H9 (cell line): ENCODE data around the gene KCTD17. TPM values are rescaled to one million over a fixed set of nuclear protein-coding genes. Genes with fewer than 3 reads are reported as not detected.
A peak's percentile ranks its signal among the peaks of the same experiment; 100 is the strongest.

Experiments
- DNase-seq: peaks from one replicate; pipeline ENCODE4 v3.0.0-alpha.2; 2017
- H2AFZ ChIP-seq: one replicate; pipeline ENCODE4 v1.6.1; 2013; ENCODE audit warnings: mild to moderate bottlenecking, low read length, control low read depth, moderate library complexity
- H2AK5ac ChIP-seq: 2 replicates; pipeline ENCODE4 v1.6.1; 2013; ENCODE audit warnings: low read length, control low read depth, mixed read lengths; ENCODE audit not compliant: insufficient read length
- H2BK120ac ChIP-seq: one replicate; pipeline ENCODE4 v1.6.1; 2013; ENCODE audit warnings: low read depth, mild to moderate bottlenecking, low read length, control low read depth, inconsistent platforms; ENCODE audit not compliant: poor library complexity, severe bottlenecking
- H2BK12ac ChIP-seq: 2 replicates; pipeline ENCODE4 v1.6.1; 2013; ENCODE audit warnings: low read length, control low read depth, mixed read lengths, low read depth; ENCODE audit not compliant: insufficient read length
- H2BK15ac ChIP-seq: 2 replicates; pipeline ENCODE4 v1.6.1; 2013; ENCODE audit warnings: low read depth, low read length, control low read depth
- H2BK20ac ChIP-seq: one replicate; pipeline ENCODE4 v1.6.1; 2013; ENCODE audit warnings: low read depth, mild to moderate bottlenecking, low read length, control low read depth, inconsistent platforms; ENCODE audit not compliant: poor library complexity, severe bottlenecking
- H2BK5ac ChIP-seq: 2 replicates; pipeline ENCODE4 v1.6.1; 2013; ENCODE audit warnings: low read length, control low read depth, mixed read lengths; ENCODE audit not compliant: insufficient read length
- H3K14ac ChIP-seq: 2 replicates; pipeline ENCODE4 v1.6.1; 2013; ENCODE audit warnings: low read length, control low read depth; ENCODE audit not compliant: insufficient read depth
- H3K18ac ChIP-seq: 2 replicates; pipeline ENCODE4 v1.6.1; 2013; ENCODE audit warnings: low read depth, mild to moderate bottlenecking, mixed read lengths, low read length, control low read depth; ENCODE audit not compliant: insufficient read length
- H3K23ac ChIP-seq: 2 replicates; pipeline ENCODE4 v1.6.1; 2013; ENCODE audit warnings: low read length, control low read depth, mixed read lengths, low read depth; ENCODE audit not compliant: insufficient read length
- H3K23me2 ChIP-seq: 2 replicates; pipeline ENCODE4 v1.6.1; 2013; ENCODE audit warnings: low read depth, mild to moderate bottlenecking, mixed read lengths, low read length, control low read depth; ENCODE audit not compliant: insufficient read length, poor library complexity, severe bottlenecking
- H3K27ac ChIP-seq: 2 replicates; pipeline ENCODE4 v1.5.1; 2013; ENCODE audit warnings: low read length, control low read depth, mixed read lengths, low read depth; ENCODE audit not compliant: insufficient read length
- H3K27me3 ChIP-seq: 2 replicates; pipeline ENCODE4 v1.6.1; 2013; ENCODE audit warnings: low read length, control low read depth, inconsistent platforms; ENCODE audit not compliant: insufficient read depth
- H3K4ac ChIP-seq: 2 replicates; pipeline ENCODE4 v1.6.1; 2013; ENCODE audit warnings: low read depth, mild to moderate bottlenecking, control low read depth, inconsistent platforms, low read length, moderate library complexity
- H3K4me1 ChIP-seq: 2 replicates; pipeline ENCODE4 v1.6.1; 2013; ENCODE audit warnings: low read length, control low read depth, inconsistent platforms; ENCODE audit not compliant: insufficient read depth
- H3K4me2 ChIP-seq: 2 replicates; pipeline ENCODE4 v1.6.1; 2013; ENCODE audit warnings: low read length, control low read depth, mixed read lengths; ENCODE audit not compliant: insufficient read length, insufficient read depth
- H3K56ac ChIP-seq: 2 replicates; pipeline ENCODE4 v1.6.1; 2013; ENCODE audit warnings: low read depth, mild to moderate bottlenecking, mixed read lengths, low read length, control low read depth; ENCODE audit not compliant: insufficient read length
- H3K79me1 ChIP-seq: 2 replicates; pipeline ENCODE4 v1.6.1; 2013; ENCODE audit warnings: low read depth, mild to moderate bottlenecking, moderate library complexity, low read length, control low read depth, inconsistent platforms; ENCODE audit not compliant: insufficient read depth, poor library complexity, severe bottlenecking
- H3K79me2 ChIP-seq: 2 replicates; pipeline ENCODE4 v1.6.1; 2013; ENCODE audit warnings: low read length, control low read depth, inconsistent platforms; ENCODE audit not compliant: insufficient read depth
- H3K9ac ChIP-seq: 2 replicates; pipeline ENCODE4 v1.6.1; 2013; ENCODE audit warnings: low read length, control low read depth, mixed read lengths; ENCODE audit not compliant: insufficient read length; ENCODE audit errors: extremely low read depth
- H3K9me3 ChIP-seq: one replicate; pipeline ENCODE4 v1.6.1; 2013; ENCODE audit warnings: low read depth, low read length, inconsistent platforms; ENCODE audit not compliant: control insufficient read depth
- H3T11ph ChIP-seq: one replicate; pipeline ENCODE4 v1.6.1; 2013; ENCODE audit warnings: mild to moderate bottlenecking, low read length, control low read depth, inconsistent platforms
- H4K20me1 ChIP-seq: one replicate; pipeline ENCODE4 v1.6.1; 2013; ENCODE audit not compliant: control insufficient read depth, insufficient read length, insufficient read depth
- H4K5ac ChIP-seq: 2 replicates; pipeline ENCODE4 v1.6.1; 2013; ENCODE audit warnings: low read depth, mild to moderate bottlenecking, mixed read lengths, low read length, control low read depth; ENCODE audit not compliant: insufficient read length
- H4K8ac ChIP-seq: replicated peaks from 2 replicates; pipeline ENCODE4 v1.6.1; 2013; ENCODE audit warnings: low read length, control low read depth, mixed read lengths, low read depth; ENCODE audit not compliant: insufficient read length
- H4K91ac ChIP-seq: 2 replicates; pipeline ENCODE4 v1.6.1; 2013; ENCODE audit warnings: low read depth, mild to moderate bottlenecking, moderate library complexity, mixed read lengths, low read length, control low read depth; ENCODE audit not compliant: insufficient read length
- H3K27ac Mint-ChIP-seq, 3 experiments: 2 replicates in 2 of 3; 3 replicates in 1 of 3; pipeline ENCODE4 v1.8.0; 2020 to 2021; ENCODE audit warnings: mixed read lengths in 3 of 3, mild to moderate bottlenecking in 1 of 3, moderate library complexity in 1 of 3
- H3K27me3 Mint-ChIP-seq: 2 replicates; pipeline ENCODE4 v1.8.0; 2021; ENCODE audit warnings: low read depth, mild to moderate bottlenecking, moderate library complexity, mixed read lengths
- H3K36me3 Mint-ChIP-seq, 3 experiments: 2 replicates in 2 of 3; 3 replicates in 1 of 3; pipeline ENCODE4 v1.8.0; 2020 to 2021; ENCODE audit warnings: low read depth in 3 of 3, mixed read lengths in 3 of 3; ENCODE audit not compliant: insufficient read depth in 1 of 3
- H3K4me1 Mint-ChIP-seq, 2 experiments: 2 replicates each; pipeline ENCODE4 v1.8.0; 2020; ENCODE audit warnings: mixed read lengths in 2 of 2
- H3K4me3 Mint-ChIP-seq, 2 experiments: 2 replicates in 1 of 2; 3 replicates in 1 of 2; pipeline ENCODE4 v1.8.0; 2020 to 2021; ENCODE audit warnings: mild to moderate bottlenecking in 2 of 2, mixed read lengths in 2 of 2, moderate library complexity in 1 of 2
- H3K9me3 Mint-ChIP-seq, 2 experiments: 2 replicates in 1 of 2; 3 replicates in 1 of 2; pipeline ENCODE4 v1.8.0; 2020; ENCODE audit warnings: mild to moderate bottlenecking in 2 of 2, mixed read lengths in 2 of 2, moderate library complexity in 1 of 2
- CTCF ChIP-seq: fragments of 200-600 bp; sonication (generic); conservative IDR thresholded peaks from 3 replicates; pipeline ENCODE4 v1.8.0; 2021; ENCODE audit warnings: antibody characterized with exemption, mild to moderate bottlenecking
- WGBS: extraction: QIAGEN DNeasy Blood & Tissue Kit; methylation state at CpG from one replicate; pipeline ENCODE4 v1.1.7; 2013; ENCODE audit warnings: missing lambda C conversion rate, low lambda C conversion rate, mixed read lengths; ENCODE audit not compliant: insufficient read length; ENCODE audit errors: extremely low coverage; 5-methylcytosine and 5-hydroxymethylcytosine counted together
- total RNA-seq: library from RNA; stranded (reverse); gene quantifications from 2 replicates; pipeline ENCODE4 v1.2.1, GENCODE V29; 2021

Gene KCTD17
- total RNA-seq, 1 experiment from 2014 or later, result 34.1 TPM

GRCh38 chr22:37058917-37059701 lies 7.6 kb downstream of the KCTD17 start:
- Histone ChIP-seq H3K18ac (no peak overlapping the region), H3K4me1 (no peaks in the 10 kb centered on the region; the same call in 1 of the 2 replicates), H2AFZ (no peak overlapping the region), H4K91ac (no peak overlapping the region), H3K56ac (no peak overlapping the region), H4K5ac (no peak overlapping the region), H3K79me2 (no peaks in the 10 kb centered on the region), H2AK5ac (no peak overlapping the region), H4K8ac (no peak overlapping the region), H3K9ac (no peak overlapping the region), H4K20me1 (no peaks in the 10 kb centered on the region), H2BK12ac (no peak overlapping the region), H3K27ac (no peak overlapping the region), H3K27me3 (no peaks in the 10 kb centered on the region), H3K23me2 (no peaks in the 10 kb centered on the region), H2BK20ac (no peak overlapping the region), H2BK120ac (no peak overlapping the region), H3K79me1 (no peaks in the 10 kb centered on the region), H3K14ac (no peak overlapping the region), H2BK5ac (no peak overlapping the region), H3K4me2 (no peak overlapping the region), H3K9me3 (no peaks in the 10 kb centered on the region), H2BK15ac (no peak overlapping the region), H3K23ac (no peak overlapping the region), H3K4ac (no peak overlapping the region), H3T11ph (no peak overlapping the region)
- Mint-ChIP-seq H3K36me3 (peaks cover 7 to 29% (median 23%) of the 10 kb centered on the region in 3 experiments; a peak in 6 of 7 replicates), H3K27ac (no peak overlapping the region), H3K4me3 (no peak overlapping the region), H3K9me3 (no peaks in the 10 kb centered on the region), H3K4me1 (peaks cover 9 to 25% of the 10 kb centered on the region in 2 experiments), H3K27me3 (peaks cover 7% of the 10 kb centered on the region)
- WGBS, result no CpG with 5 or more reads among the region's 28 CpGs
- no peak for DNase-seq
- peak; percentile 36; the same call in 1 of the 3 replicates for TF ChIP-seq CTCF
